Hepatocyte (in vitro differentiated cells): Measurements from ENCODE around the gene WDFY2.

Source experiments
- CTCF ChIP-seq: fragments of 200-600 bp; sonication (generic); IDR thresholded peaks from 2 replicates; pipeline ENCODE4 v1.5.1; 2016; ENCODE audit warnings: antibody characterized with exemption, mild to moderate bottlenecking; ENCODE audit not compliant: poor library complexity
- EZH2 ChIP-seq: fragments of 200-600 bp; sonication (generic); IDR thresholded peaks from 2 replicates; pipeline ENCODE4 v1.6.1; 2016; ENCODE audit warnings: antibody characterized with exemption, mild to moderate bottlenecking, borderline replicate concordance

DNA sequence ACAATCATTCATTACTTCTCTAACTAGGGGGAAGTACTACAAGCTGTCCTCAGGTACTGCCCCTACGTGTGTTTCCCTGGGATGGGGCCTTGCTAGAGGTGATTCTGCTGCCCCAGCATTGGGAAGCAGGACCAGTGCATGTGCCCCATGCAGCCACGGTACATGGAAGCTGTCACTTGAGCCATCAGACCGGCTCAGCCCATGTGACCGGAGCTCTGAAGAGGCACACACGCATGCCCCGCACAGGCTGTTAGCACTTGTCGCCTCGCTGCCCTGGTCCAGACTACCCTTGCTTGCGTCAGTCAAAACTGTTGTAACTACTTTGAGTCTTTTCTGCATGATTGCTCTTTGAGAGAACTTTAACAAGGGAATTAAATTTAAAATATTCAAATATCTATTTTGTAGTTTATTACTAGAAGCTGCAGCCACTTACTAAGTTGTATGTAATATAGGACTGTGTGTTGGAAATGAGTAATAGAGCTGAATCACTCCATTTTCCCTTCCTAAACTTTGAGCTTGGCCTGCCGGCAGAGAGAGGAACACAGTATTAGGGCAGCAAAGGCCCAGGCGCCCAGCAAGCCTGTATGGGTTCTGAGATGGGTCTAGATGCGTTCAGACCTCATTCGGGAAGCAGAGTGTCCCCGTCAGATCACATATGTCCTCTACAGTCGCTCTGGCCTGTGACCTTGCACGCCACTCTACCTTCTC lies 177.5 kb downstream of the WDFY2 start:
- no peak for TF ChIP-seq CTCF
- no peak for TF ChIP-seq EZH2
